ACC112 (cell line): ENCODE data around the gene PPP1R3G.
"Not testable (repeated sequence)": the region's sequence is repeated elsewhere in the genome, so short reads cannot be mapped to it uniquely, and the experiment has no call there.

Experiments
- H2AFZ ChIP-seq: fragments of 200-600 bp; sonication (generic); one replicate; pipeline ENCODE4 v1.6.0; 2017; ENCODE audit warnings: antibody characterized with exemption, low read length; ENCODE audit not compliant: unreplicated experiment
- H3K27ac ChIP-seq: fragments of 200-600 bp; sonication (generic); 2 replicates; pipeline ENCODE4 v1.5.1; 2014; ENCODE audit warnings: low read depth, mild to moderate bottlenecking, antibody characterized with exemption, low read length, moderate library complexity
- H3K27me3 ChIP-seq: fragments of 200-600 bp; sonication (generic); 2 replicates; pipeline ENCODE4 v1.6.1; 2014; ENCODE audit warnings: mild to moderate bottlenecking, antibody characterized with exemption, low read length, moderate library complexity, mixed read lengths; ENCODE audit not compliant: insufficient read depth
- H3K36me3 ChIP-seq: fragments of 200-600 bp; sonication (generic); 2 replicates; pipeline ENCODE4 v1.6.1; 2016; ENCODE audit warnings: mild to moderate bottlenecking, antibody characterized with exemption, low read length, moderate library complexity, mixed read lengths; ENCODE audit not compliant: insufficient read depth
- H3K4me1 ChIP-seq: fragments of 200-600 bp; sonication (generic); one replicate; pipeline ENCODE4 v1.6.1; 2016; ENCODE audit warnings: low read length, mixed read lengths; ENCODE audit not compliant: insufficient read depth, unreplicated experiment, control insufficient read depth
- H3K4me3 ChIP-seq: fragments of 200-600 bp; sonication (generic); 2 replicates; pipeline ENCODE4 v1.5.1; 2014; ENCODE audit warnings: mild to moderate bottlenecking, low read depth, low read length
- H3K79me2 ChIP-seq: fragments of 200-600 bp; sonication (generic); one replicate; pipeline ENCODE4 v1.6.0; 2016; ENCODE audit warnings: low read length; ENCODE audit not compliant: control insufficient read depth, unreplicated experiment, insufficient read depth

The PPP1R3G gene

DNA sequence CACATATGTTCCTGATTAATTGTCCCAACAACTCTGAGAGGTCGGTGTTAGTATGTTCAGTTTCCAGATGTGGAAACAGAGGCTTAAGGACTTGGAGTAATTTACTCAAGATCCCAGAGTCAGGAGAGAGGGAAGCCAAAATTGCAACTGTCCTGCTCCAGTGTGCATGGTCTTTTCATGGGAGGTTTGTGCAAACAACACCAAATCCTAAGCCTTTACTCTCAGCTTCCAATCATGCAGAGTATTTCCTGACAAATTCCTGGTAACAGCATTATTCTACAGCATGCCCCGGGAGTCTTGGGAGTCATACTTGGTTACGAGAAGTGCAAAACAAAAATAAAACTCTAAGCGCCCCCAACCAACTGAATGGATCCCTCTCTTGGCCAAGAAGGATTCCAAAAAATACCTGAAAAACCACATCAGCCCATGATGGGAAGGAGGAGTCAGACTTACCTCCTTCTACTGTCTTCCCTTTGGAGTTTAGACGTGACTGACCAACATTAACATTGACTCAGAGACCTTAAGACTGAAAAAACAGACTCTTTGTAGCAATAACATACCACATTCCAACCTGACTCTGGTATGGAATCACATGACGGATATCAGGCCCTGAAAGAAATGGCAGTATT, 30.8 kb upstream of the PPP1R3G start:
- H3K79me2 ChIP-seq: no peaks in the 10 kb centered on the region
- no peak overlapping the region for H2AFZ ChIP-seq
- H3K27me3 ChIP-seq: no peaks in the 10 kb centered on the region
- peaks cover 16% of the 10 kb centered on the region for H3K4me1 ChIP-seq
- no peaks in the 10 kb centered on the region for H3K36me3 ChIP-seq
- no peak overlapping the region for H3K4me3 ChIP-seq
- no peak overlapping the region for H3K27ac ChIP-seq

DNA sequence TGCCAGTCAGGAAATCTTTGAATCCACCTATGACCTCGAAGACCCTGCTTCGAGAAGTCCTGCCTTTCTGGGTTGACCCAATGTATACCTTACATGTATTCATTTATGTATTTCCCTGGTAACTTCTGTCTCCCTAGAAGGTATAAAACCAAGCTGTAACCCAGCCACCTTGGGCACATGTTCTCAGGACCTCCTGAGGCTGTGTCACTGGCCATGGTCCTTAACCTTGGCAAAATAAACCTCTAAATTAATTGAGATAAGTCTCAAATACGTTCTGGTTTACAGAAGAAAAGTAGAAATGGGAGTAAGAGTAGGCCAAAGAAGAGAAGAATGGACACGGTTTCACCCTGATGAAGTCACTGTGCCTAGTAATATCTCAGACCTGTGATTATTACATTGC, 30.0 kb upstream of the PPP1R3G start:
- Histone ChIP-seq H3K27ac (no peak overlapping the region), H3K36me3 (no peaks in the 10 kb centered on the region), H2AFZ (no peak overlapping the region), H3K27me3 (no peaks in the 10 kb centered on the region), H3K4me1 (peaks cover 16% of the 10 kb centered on the region), H3K79me2 (no peaks in the 10 kb centered on the region), H3K4me3 (no peak overlapping the region)

- Histone ChIP-seq H3K27ac (no peak overlapping the region), H3K79me2 (no peaks in the 10 kb centered on the region), H3K27me3 (no peaks in the 10 kb centered on the region), H3K4me1 (peaks cover 13% of the 10 kb centered on the region), H2AFZ (no peak overlapping the region), H3K36me3 (no peaks in the 10 kb centered on the region), H3K4me3 (no peak overlapping the region)
Observed at GRCh38 chr6:5058254-5058653, 26.9 kb upstream of the PPP1R3G start.

GRCh38 chr6:5059036-5059896, 25.9 kb upstream of the PPP1R3G start:
- no peaks in the 10 kb centered on the region for H3K79me2 ChIP-seq
- H2AFZ ChIP-seq: no peak overlapping the region
- no peaks in the 10 kb centered on the region for H3K27me3 ChIP-seq
- peaks cover 6% of the 10 kb centered on the region for H3K4me1 ChIP-seq
- no peak overlapping the region for H3K4me3 ChIP-seq
- H3K36me3 ChIP-seq: no peaks in the 10 kb centered on the region
- H3K27ac ChIP-seq: no peak overlapping the region

- H3K4me3 ChIP-seq, H3K79me2 ChIP-seq, H2AFZ ChIP-seq, H3K27me3 ChIP-seq, H3K27ac ChIP-seq, H3K36me3 ChIP-seq, H3K4me1 ChIP-seq: not testable (repeated sequence)
Observed at GRCh38 chr6:5060439-5060838, 24.7 kb upstream of the PPP1R3G start.

DNA sequence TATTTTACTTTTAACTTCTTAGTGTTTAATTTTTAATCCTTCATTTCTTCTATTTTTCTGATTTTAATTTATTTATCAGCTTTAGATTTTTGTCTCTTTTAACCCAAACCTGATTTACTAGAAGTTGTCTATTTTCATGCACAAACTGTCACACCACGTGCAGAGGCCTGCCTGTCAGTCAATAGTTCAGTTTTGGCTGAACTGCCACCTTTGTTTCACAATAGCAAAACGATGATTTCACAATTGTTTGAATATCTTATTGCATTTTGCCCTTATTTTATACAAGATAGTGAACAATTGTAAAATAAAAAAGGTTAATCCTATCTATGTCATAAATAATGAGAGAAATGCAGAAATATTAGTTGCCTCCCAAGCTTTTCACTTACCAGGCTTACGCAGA, 24.0 kb upstream of the PPP1R3G start:
- H3K36me3 ChIP-seq: no peaks in the 10 kb centered on the region
- H3K79me2 ChIP-seq: no peaks in the 10 kb centered on the region
- no peak overlapping the region for H3K4me3 ChIP-seq
- H2AFZ ChIP-seq: no peak overlapping the region
- H3K27me3 ChIP-seq: no peaks in the 10 kb centered on the region
- no peaks in the 10 kb centered on the region for H3K4me1 ChIP-seq
- no peak overlapping the region for H3K27ac ChIP-seq

DNA sequence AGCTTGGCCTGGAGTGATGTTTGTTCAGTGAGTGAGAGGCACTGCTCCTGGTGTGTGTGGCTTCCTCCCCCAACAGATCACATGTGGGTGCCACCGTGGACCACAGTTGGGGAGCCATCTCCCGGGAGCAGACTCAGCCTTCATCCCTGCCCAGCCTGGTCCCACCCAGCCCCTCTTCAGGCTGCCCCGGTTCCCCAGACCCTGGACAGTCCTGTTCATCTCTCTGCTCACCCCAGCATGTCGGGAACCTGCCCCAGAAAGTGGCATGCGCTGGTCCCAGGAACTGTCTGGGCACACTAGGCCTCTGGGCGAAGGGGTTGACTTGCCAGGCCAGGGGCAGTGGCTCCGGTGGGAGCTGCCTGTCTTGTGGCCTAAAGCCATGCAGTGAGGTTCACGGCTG, 21.5 kb upstream of the PPP1R3G start:
- Histone ChIP-seq H3K36me3 (no peaks in the 10 kb centered on the region), H3K4me3 (no peak overlapping the region), H2AFZ (no peak overlapping the region), H3K4me1 (no peaks in the 10 kb centered on the region), H3K79me2 (no peaks in the 10 kb centered on the region), H3K27ac (no peak overlapping the region), H3K27me3 (no peaks in the 10 kb centered on the region)

- H3K4me1 ChIP-seq: no peaks in the 10 kb centered on the region
- H3K27me3 ChIP-seq: no peaks in the 10 kb centered on the region
- no peaks in the 10 kb centered on the region for H3K36me3 ChIP-seq
- H3K27ac ChIP-seq: no peak overlapping the region
- no peak overlapping the region for H2AFZ ChIP-seq
- H3K79me2 ChIP-seq: no peaks in the 10 kb centered on the region
- no peak overlapping the region for H3K4me3 ChIP-seq
Observed at GRCh38 chr6:5066456-5067093, 18.6 kb upstream of the PPP1R3G start.

- Histone ChIP-seq H3K27me3 (no peaks in the 10 kb centered on the region), H2AFZ (no peak overlapping the region), H3K4me1 (no peaks in the 10 kb centered on the region), H3K36me3 (no peaks in the 10 kb centered on the region), H3K79me2 (no peaks in the 10 kb centered on the region), H3K27ac (no peak overlapping the region), H3K4me3 (no peak overlapping the region)
Observed at GRCh38 chr6:5067305-5067704, 17.8 kb upstream of the PPP1R3G start.

DNA sequence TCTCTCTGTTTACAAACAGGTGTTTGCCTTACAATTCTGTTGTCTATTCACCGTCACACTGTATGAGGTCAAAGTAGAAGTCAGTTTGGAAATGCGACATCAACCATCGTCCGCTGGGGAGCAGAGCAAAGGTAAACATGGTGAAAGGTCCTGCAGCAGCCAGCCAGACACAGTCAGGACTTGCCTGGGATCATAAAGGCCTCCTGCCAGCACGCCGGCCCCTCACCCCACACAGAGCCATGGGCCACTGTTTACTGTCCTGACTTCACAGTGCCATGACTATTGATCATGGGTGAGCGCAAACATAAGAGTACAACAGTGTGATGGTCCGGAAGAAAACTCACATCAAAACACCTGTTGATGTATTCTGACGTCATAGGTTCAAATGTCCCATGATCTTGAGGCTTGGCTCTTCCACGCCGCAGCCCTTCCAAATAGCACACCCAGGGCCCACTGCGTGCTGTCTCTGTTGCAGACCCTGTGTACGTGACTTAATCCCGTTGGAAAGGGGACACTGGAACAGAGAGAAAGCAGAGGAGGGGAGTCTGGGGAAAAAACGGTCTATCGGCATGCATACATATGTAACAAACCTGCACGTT, 16.9 kb upstream of the PPP1R3G start:
- Histone ChIP-seq H3K27ac (no peak overlapping the region), H3K36me3 (no peaks in the 10 kb centered on the region), H3K4me3 (no peak overlapping the region), H3K4me1 (no peaks in the 10 kb centered on the region), H3K79me2 (no peaks in the 10 kb centered on the region), H2AFZ (no peak overlapping the region), H3K27me3 (no peaks in the 10 kb centered on the region)
